ENCODE data around the gene DDIT4. TPM values are rescaled to one million over a fixed set of nuclear protein-coding genes. Genes with fewer than 3 reads are reported as not detected.

The DDIT4 gene
- total RNA-seq, 1 donor from 2014 or later: 153 TPM

DNA sequence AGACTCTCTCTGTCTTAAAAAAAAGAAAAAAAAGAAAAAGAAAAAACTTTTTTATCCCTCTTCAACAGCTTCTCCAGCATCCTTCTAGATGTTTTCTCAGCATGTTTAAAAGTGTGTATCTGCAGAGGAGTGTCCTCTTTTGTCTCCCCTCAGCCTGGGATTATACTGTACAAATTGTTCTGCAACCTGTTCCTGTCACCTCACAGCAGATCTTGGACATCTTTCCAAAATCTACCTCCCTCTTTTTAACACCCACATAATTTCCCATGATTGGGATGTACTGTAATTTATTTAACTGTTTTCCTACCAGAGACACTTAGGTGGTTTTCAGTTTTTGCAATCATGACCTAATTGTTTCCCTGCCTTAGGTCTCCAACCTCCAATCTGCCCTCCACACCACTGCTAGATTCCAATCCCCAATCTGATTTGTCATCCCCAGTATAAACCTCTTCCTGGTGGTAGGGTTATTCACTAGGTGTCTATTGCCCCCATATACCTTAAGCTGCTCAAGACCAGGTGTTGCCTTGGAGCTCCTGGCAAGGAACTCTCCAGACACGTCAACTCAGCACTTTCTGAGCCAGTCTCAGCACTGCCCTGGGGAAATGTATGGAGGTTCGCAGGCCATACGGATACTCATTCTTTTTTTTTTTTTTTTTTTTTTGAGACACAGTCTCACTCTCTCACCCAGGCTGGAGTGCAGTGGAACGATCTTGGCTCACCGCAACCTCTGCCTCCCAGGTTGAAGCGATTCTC is 17.6 kb upstream of the DDIT4 start:
- peak overlapping the region; percentile 23 for H3K4me3 Mint-ChIP-seq (ENCODE audit: unreplicated experiment)
- peaks cover 2% of the 10 kb centered on the region for H3K27me3 Mint-ChIP-seq (ENCODE audit: unreplicated experiment)
- TF ChIP-seq, protein P1, sequence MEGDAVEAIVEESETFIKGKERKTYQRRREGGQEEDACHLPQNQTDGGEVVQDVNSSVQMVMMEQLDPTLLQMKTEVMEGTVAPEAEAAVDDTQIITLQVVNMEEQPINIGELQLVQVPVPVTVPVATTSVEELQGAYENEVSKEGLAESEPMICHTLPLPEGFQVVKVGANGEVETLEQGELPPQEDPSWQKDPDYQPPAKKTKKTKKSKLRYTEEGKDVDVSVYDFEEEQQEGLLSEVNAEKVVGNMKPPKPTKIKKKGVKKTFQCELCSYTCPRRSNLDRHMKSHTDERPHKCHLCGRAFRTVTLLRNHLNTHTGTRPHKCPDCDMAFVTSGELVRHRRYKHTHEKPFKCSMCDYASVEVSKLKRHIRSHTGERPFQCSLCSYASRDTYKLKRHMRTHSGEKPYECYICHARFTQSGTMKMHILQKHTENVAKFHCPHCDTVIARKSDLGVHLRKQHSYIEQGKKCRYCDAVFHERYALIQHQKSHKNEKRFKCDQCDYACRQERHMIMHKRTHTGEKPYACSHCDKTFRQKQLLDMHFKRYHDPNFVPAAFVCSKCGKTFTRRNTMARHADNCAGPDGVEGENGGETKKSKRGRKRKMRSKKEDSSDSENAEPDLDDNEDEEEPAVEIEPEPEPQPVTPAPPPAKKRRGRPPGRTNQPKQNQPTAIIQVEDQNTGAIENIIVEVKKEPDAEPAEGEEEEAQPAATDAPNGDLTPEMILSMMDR (IDR thresholded peaks at IDR 0.05; ENCODE audit: partially characterized antibody, unreplicated experiment): no peak
- no peak overlapping the region for H3K27ac Mint-ChIP-seq (ENCODE audit: unreplicated experiment)
- peaks cover 9% of the 10 kb centered on the region for H3K9me3 Mint-ChIP-seq (ENCODE audit: unreplicated experiment)
- no peak for DNase-seq
- H3K4me1 Mint-ChIP-seq (ENCODE audit: low read depth, unreplicated experiment): peaks cover 37% of the 10 kb centered on the region
- H3K36me3 Mint-ChIP-seq (ENCODE audit: unreplicated experiment): no peaks in the 10 kb centered on the region

DNA sequence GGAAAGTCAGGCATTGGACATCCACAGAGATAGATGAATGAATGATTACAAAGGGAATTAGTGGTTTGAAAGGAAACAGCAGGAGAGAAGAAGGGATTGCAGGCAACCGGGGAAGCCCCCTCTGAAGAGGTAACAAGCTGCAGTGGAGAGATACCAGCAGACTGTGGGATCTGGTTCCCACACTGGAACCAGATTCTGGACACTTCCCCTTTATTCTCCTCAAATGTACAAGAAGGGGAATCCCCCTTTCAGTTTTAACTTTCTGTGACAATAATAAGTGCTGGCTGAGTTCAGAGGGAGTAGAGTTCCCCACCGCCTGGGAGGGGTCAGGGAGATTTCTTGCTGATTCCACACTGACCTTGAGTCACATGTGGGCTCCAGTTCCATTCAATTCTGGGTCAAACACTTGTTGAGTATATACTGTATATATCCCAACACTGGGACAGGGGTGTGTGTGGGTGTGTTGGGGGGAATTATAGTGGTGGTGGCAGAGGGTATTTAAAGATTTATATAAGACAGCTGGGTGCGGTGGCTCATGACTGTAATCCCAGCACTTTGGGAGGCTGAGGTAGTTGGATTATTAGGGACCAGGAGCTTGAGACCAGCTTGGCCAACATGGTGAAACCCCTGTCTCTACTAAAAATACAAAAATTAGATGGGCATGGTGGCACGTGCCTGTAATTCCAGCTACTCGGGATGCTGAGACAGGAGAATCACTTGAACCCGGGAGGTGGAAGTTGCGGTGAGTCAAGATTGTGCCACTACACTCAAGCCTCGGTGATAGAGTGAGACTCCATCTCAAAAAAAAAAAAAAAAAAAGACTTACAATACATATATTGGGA is 16.5 kb upstream of the DDIT4 start:
- no peaks in the 10 kb centered on the region for H3K36me3 Mint-ChIP-seq (ENCODE audit: unreplicated experiment)
- H3K27me3 Mint-ChIP-seq (ENCODE audit: unreplicated experiment): peaks cover 2% of the 10 kb centered on the region
- DNase-seq: no peak
- peaks cover 12% of the 10 kb centered on the region for H3K9me3 Mint-ChIP-seq (ENCODE audit: unreplicated experiment)
- no peak overlapping the region for H3K27ac Mint-ChIP-seq (ENCODE audit: unreplicated experiment)
- TF ChIP-seq, protein P1 (IDR thresholded peaks at IDR 0.05; ENCODE audit: partially characterized antibody, unreplicated experiment): no peak
- no peak overlapping the region for H3K4me3 Mint-ChIP-seq (ENCODE audit: unreplicated experiment)
- H3K4me1 Mint-ChIP-seq (ENCODE audit: low read depth, unreplicated experiment): peaks cover 45% of the 10 kb centered on the region

DNA sequence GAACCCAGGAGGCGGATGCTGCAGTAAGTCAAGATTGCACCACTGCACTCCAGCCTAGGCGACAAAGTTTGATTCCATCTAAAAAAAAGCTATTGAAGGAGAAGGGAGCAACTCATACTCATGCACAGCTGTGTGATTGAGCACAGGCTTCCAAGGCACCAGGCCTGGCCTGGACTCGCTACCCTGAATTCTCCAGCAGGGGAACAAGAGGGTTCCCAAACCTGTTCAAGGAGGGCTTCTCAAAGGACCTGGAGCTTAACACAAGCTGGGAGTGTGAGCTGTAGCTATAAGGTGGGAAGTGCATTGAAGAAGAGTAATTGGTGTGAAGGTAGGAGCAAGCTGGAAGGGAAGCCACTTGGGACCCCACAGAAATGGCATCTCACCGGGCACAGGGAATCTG is 15.1 kb upstream of the DDIT4 start:
- Mint-ChIP-seq H3K4me3 (ENCODE audit: unreplicated experiment) (peak overlapping the region; percentile 55), H3K4me1 (ENCODE audit: low read depth, unreplicated experiment) (peaks cover 41% of the 10 kb centered on the region), H3K9me3 (ENCODE audit: unreplicated experiment) (peaks cover 12% of the 10 kb centered on the region), H3K27ac (ENCODE audit: unreplicated experiment) (peak overlapping the region; percentile 75), H3K27me3 (ENCODE audit: unreplicated experiment) (peaks cover 2% of the 10 kb centered on the region), H3K36me3 (ENCODE audit: unreplicated experiment) (no peaks in the 10 kb centered on the region)
- no peak for DNase-seq
- TF ChIP-seq, protein P1 (IDR thresholded peaks at IDR 0.05; ENCODE audit: partially characterized antibody, unreplicated experiment): no peak

DNA sequence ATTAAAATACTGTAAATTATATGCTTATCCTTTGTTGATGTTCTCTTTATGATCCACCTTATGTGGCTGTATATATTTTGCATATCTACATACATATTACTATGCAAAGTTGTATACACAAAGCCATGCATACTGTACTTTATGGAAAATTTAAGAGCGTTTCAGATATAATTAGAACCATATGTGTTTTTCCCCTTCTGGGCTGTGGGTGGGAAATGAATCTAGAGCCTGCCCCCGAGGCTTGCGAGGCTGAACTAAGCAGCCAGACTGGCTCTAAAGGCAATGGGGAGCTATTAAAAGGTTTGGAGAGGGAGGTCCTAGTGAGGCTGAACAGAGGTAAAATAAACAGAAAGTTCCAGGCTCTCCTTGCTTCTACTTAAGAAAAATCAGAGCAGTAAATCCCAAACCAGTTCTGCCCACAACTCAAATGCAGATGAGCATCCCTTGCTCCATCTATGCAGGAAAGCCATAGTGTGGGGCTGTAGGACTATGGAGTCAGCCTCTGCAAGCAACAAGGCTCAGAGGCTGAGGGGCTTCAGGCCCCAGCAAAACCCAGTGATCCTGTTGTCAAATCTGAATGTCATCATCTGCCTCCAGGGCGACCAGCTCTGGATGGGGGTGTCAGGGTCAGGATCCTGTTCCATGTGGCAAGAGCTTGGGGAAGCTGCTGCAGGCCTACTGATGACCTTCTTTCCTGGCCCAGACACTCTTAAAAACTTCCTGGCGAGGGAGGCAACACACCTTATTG is 14.1 kb upstream of the DDIT4 start:
- Mint-ChIP-seq H3K4me3 (ENCODE audit: unreplicated experiment) (peak overlapping the region; percentile 83), H3K9me3 (ENCODE audit: unreplicated experiment) (peaks cover 12% of the 10 kb centered on the region), H3K4me1 (ENCODE audit: low read depth, unreplicated experiment) (peaks cover 40% of the 10 kb centered on the region), H3K27me3 (ENCODE audit: unreplicated experiment) (peaks cover 2% of the 10 kb centered on the region), H3K36me3 (ENCODE audit: unreplicated experiment) (no peaks in the 10 kb centered on the region), H3K27ac (ENCODE audit: unreplicated experiment) (peak overlapping the region; percentile 98)
- peak; percentile 27 for DNase-seq
- TF ChIP-seq, protein P1 (IDR thresholded peaks at IDR 0.05; ENCODE audit: partially characterized antibody, unreplicated experiment): no peak
